ENCODE data around the gene HCRTR1. TPM values are rescaled to one million over a fixed set of nuclear protein-coding genes. Genes with fewer than 3 reads are reported as not detected.

The HCRTR1 gene
- total and polyA plus RNA-seq, 2 donors = 0.09 to 0.21 TPM

- H3K36me3 ChIP-seq (ENCODE audit: insufficient read depth) = no peaks in the 10 kb centered on the region
- H3K27ac ChIP-seq (ENCODE audit: low read depth) = no peak overlapping the region
- DNase-seq (ENCODE audit: extremely low spot score) = no peak
- WGBS = 50% methylated on average over 9 of the region's 9 CpGs
- H3K4me1 ChIP-seq (ENCODE audit: insufficient read depth) = no peaks in the 10 kb centered on the region
- no peak overlapping the region for H3K4me3 ChIP-seq (ENCODE audit: low read depth, low read length)
Observed at GRCh38 chr1:31650161-31651088, 32.9 kb downstream of the HCRTR1 start.

DNA sequence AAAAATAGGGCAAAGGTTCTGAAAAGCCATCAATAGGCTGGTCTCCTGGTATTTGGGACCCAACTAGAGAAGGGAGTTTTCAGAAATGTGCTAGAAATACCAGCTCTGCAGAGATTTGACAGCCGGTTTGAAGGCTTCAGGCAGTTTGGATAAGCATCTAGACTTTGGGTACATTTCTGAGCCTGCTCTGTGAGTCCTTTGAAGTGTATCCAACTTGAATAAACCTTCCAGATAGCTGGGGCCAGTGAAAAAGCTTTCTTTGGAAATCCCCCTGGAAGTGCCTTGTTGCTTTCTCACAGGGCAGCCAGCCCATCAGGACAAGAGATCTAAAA lies 33.6 kb downstream of the HCRTR1 start:
- H3K27ac ChIP-seq (ENCODE audit: low read depth) = no peak overlapping the region
- no peaks in the 10 kb centered on the region for H3K36me3 ChIP-seq (ENCODE audit: insufficient read depth)
- WGBS = 18% methylated on average over 1 of the region's 1 CpG
- no peak overlapping the region for H3K4me3 ChIP-seq (ENCODE audit: low read depth, low read length)
- no peaks in the 10 kb centered on the region for H3K4me1 ChIP-seq (ENCODE audit: insufficient read depth)
- no peak for DNase-seq (ENCODE audit: extremely low spot score)

DNA sequence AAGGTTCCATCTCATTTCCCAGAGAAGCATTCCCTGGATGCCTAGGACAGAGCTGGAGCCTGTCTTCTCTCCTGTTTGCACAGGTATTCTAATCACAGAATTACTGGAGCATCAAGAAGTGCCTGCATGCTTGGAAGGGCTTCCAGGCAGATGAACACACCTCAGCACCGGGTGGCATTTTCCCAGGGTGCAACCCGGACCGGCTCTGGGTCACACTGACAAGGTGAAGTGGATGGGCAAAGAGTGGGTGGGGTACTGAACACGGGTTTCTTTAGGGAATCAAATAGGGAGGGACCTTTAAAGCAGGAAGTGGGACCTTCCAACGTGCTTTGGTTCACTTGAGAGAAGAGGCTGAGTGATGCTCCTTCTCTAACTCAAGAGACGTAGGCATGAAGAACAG lies 34.3 kb downstream of the HCRTR1 start:
- Histone ChIP-seq H3K4me3 (ENCODE audit: low read depth, low read length) (no peak overlapping the region), H3K27ac (ENCODE audit: low read depth) (no peak overlapping the region), H3K36me3 (ENCODE audit: insufficient read depth) (no peaks in the 10 kb centered on the region), H3K4me1 (ENCODE audit: insufficient read depth) (no peaks in the 10 kb centered on the region)
- no peak for DNase-seq (ENCODE audit: extremely low spot score)
- 67% methylated on average over 6 of the region's 6 CpGs for WGBS

GRCh38 chr1:31652891-31653499 lies 35.5 kb downstream of the HCRTR1 start:
- Histone ChIP-seq H3K36me3 (ENCODE audit: insufficient read depth) (no peaks in the 10 kb centered on the region), H3K27ac (ENCODE audit: low read depth) (no peak overlapping the region), H3K4me3 (ENCODE audit: low read depth, low read length) (no peak overlapping the region), H3K4me1 (ENCODE audit: insufficient read depth) (no peaks in the 10 kb centered on the region)
- 74% methylated on average over 4 of the region's 4 CpGs for WGBS
- DNase-seq (ENCODE audit: extremely low spot score) = no peak

GRCh38 chr1:31653717-31654473 lies 36.4 kb downstream of the HCRTR1 start:
- no peaks in the 10 kb centered on the region for H3K4me1 ChIP-seq (ENCODE audit: insufficient read depth)
- no peak for DNase-seq (ENCODE audit: extremely low spot score)
- H3K4me3 ChIP-seq (ENCODE audit: low read depth, low read length) = no peak overlapping the region
- H3K27ac ChIP-seq (ENCODE audit: low read depth) = no peak overlapping the region
- H3K36me3 ChIP-seq (ENCODE audit: insufficient read depth) = no peaks in the 10 kb centered on the region
- 84% methylated on average over 12 of the region's 12 CpGs for WGBS

- Histone ChIP-seq H3K36me3 (ENCODE audit: insufficient read depth) (no peaks in the 10 kb centered on the region), H3K27ac (ENCODE audit: low read depth) (no peak overlapping the region), H3K4me3 (ENCODE audit: low read depth, low read length) (no peak overlapping the region), H3K4me1 (ENCODE audit: insufficient read depth) (no peaks in the 10 kb centered on the region)
- no peak for DNase-seq (ENCODE audit: extremely low spot score)
- 91% methylated on average over 5 of the region's 5 CpGs for WGBS
Observed at GRCh38 chr1:31654474-31654776, 36.9 kb downstream of the HCRTR1 start.

DNA sequence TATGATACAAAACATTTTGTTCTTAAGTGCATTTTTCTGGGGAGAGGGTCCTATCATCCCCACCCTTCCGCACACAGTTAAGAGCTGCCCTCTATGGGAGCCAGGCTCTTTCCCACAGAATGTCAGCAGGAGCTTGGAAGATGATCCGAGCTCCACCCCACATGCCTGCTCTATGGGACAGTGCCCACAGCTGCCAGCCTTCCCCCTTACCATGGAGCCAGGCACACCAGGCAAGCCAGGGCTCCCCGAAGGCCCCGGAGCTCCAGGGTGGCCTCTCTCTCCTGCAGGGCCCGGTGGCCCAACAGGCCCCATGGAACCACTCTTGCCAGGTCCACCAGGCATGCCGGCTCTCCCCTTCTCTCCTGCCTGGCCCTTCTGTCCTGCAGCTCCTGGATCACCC lies 37.6 kb downstream of the HCRTR1 start:
- DNase-seq (ENCODE audit: extremely low spot score) = no peak
- 95% methylated on average over 6 of the region's 6 CpGs for WGBS
- no peaks in the 10 kb centered on the region for H3K36me3 ChIP-seq (ENCODE audit: insufficient read depth)

GRCh38 chr1:31655756-31656155 lies 38.3 kb downstream of the HCRTR1 start:
- H3K36me3 ChIP-seq (ENCODE audit: insufficient read depth) = no peaks in the 10 kb centered on the region
- 75% methylated on average over 4 of the region's 4 CpGs for WGBS
- no peak for DNase-seq (ENCODE audit: extremely low spot score)
- no peaks in the 10 kb centered on the region for H3K4me1 ChIP-seq (ENCODE audit: insufficient read depth)
- H3K4me3 ChIP-seq (ENCODE audit: low read depth, low read length) = no peak overlapping the region
- no peak overlapping the region for H3K27ac ChIP-seq (ENCODE audit: low read depth)

More for the DNA sequence above, 37.6 kb downstream of the HCRTR1 start:
- H3K4me3 ChIP-seq (ENCODE audit: low read depth, low read length) = no peak overlapping the region
- no peaks in the 10 kb centered on the region for H3K4me1 ChIP-seq (ENCODE audit: insufficient read depth)
- no peak overlapping the region for H3K27ac ChIP-seq (ENCODE audit: low read depth)

DNA sequence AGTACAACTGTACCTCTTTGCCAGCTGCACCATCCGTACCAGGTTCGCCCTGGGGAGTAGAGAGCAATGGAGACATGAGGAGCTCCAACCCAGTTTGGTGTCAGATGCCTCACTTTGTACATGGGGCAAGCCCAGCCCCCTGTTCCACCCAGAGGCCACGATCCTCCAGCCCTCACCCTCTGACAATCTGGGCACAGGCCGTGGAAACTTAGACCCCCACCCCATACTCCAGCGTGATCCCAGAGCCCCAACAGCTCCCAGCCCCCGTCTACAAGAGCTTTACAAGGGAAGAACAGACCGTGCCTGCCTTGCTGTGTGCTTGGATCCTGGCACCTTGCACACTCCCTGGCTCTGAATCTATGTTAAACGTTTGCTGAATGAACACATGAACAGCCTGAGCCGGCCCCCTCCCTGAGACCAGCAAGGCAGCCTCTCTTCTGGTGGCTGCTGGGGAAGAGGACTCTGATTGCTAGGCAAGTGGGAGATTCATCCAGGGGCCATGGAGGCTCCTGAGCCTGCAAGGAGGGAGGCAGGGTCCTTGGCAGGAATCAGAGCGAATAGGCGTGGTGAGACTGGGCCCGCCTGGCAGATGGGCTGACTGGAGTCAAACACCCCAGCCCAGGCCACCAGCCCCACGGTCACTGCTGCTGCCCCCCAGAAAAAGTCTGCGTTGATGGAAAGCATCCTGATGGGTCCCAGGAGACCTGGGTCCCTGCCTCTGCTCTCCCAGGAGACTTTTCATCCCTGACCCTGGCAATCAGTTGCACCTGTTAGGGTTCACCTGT lies 39.7 kb downstream of the HCRTR1 start:
- no peaks in the 10 kb centered on the region for H3K4me1 ChIP-seq (ENCODE audit: insufficient read depth)
- no peak for DNase-seq (ENCODE audit: extremely low spot score)
- WGBS = 73% methylated on average over 14 of the region's 14 CpGs
- no peak overlapping the region for H3K27ac ChIP-seq (ENCODE audit: low read depth)
- no peak overlapping the region for H3K4me3 ChIP-seq (ENCODE audit: low read depth, low read length)
- no peaks in the 10 kb centered on the region for H3K36me3 ChIP-seq (ENCODE audit: insufficient read depth)

- H3K27ac ChIP-seq (ENCODE audit: low read depth) = no peak overlapping the region
- H3K4me1 ChIP-seq (ENCODE audit: insufficient read depth) = no peaks in the 10 kb centered on the region
- 86% methylated on average over 12 of the region's 12 CpGs for WGBS
- H3K36me3 ChIP-seq (ENCODE audit: insufficient read depth) = no peaks in the 10 kb centered on the region
- no peak overlapping the region for H3K4me3 ChIP-seq (ENCODE audit: low read depth, low read length)
- DNase-seq (ENCODE audit: extremely low spot score) = no peak
Observed at GRCh38 chr1:31657972-31658510, 40.6 kb downstream of the HCRTR1 start.

DNA sequence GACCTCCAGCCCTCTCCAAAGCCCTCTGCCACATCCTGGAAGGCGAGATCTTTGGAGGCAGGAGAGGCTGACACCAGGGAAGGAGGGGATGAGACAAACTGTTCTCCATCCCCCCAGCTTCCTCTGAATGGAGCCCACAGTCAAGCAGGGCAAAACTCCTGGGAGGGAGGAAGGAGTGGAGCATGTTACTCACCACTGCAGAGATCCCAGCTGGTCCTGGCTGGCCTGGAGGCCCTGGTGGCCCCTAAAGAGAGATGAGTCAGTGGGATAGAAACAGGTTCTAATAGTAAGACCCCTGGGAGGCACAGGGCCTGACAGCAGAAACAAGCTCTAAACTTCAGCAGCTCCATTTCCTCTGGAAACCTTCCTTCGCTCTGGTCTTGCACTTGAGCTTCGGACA lies 41.2 kb downstream of the HCRTR1 start:
- H3K36me3 ChIP-seq (ENCODE audit: insufficient read depth) = no peaks in the 10 kb centered on the region
- H3K4me3 ChIP-seq (ENCODE audit: low read depth, low read length) = no peak overlapping the region
- H3K4me1 ChIP-seq (ENCODE audit: insufficient read depth) = no peaks in the 10 kb centered on the region
- no peak overlapping the region for H3K27ac ChIP-seq (ENCODE audit: low read depth)
- 86% methylated on average over 3 of the region's 3 CpGs for WGBS
- DNase-seq (ENCODE audit: extremely low spot score) = no peak

DNA sequence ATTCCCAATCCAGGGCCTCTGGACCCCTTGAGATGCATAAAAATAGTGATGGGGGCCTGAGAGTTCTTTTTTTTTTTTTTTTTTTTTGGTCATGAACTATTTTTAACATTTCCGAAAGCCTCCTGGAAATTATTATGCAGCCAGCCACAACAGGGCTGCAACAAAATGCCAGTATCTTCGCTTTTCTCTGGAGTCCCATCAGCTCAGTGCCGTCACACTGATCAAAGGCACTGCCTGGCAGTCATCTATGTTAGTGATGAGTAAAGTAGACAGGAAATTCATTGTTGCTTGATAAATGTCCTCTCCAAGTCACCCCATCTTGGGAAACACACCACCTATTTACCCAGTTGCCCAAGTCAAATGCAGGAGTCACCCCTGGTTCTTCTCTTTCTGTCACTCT lies 42.4 kb downstream of the HCRTR1 start:
- no peak overlapping the region for H3K4me3 ChIP-seq (ENCODE audit: low read depth, low read length)
- H3K36me3 ChIP-seq (ENCODE audit: insufficient read depth) = no peaks in the 10 kb centered on the region
- 82% methylated on average over 3 of the region's 3 CpGs for WGBS
- no peaks in the 10 kb centered on the region for H3K4me1 ChIP-seq (ENCODE audit: insufficient read depth)
- no peak overlapping the region for H3K27ac ChIP-seq (ENCODE audit: low read depth)
- no peak for DNase-seq (ENCODE audit: extremely low spot score)

DNA sequence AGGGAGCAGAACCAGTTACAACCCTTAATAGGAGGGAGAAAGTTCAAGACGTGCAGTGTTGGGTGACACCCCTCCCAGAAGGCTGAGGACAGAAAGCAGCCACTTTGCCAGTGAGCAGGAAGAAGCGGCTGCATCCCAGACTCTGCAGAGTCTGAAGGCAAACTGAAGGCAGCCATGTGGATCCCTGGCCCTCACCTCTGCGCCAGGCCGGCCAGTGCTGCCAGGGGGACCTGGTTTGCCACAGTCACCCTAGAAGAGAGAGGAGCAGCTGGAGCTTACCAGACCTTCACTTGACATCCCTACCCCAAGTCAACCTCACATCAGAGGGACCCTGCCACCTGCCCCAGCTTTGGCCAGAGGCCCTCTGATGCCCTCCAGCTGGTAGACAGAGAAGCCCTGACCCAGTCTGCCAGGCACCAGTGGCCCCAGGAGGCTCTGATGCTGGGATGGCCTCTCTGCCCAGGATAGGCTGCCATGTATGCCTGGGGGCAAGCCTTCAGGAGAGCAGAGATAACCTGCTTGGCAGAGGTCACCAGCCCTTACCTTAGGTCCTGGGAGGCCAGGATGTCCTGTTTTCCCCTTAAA lies 43.5 kb downstream of the HCRTR1 start:
- WGBS = 83% methylated on average over 4 of the region's 4 CpGs
- Histone ChIP-seq H3K4me3 (ENCODE audit: low read depth, low read length) (no peak overlapping the region), H3K4me1 (ENCODE audit: insufficient read depth) (no peaks in the 10 kb centered on the region), H3K27ac (ENCODE audit: low read depth) (no peak overlapping the region), H3K36me3 (ENCODE audit: insufficient read depth) (no peaks in the 10 kb centered on the region)
- DNase-seq (ENCODE audit: extremely low spot score) = no peak
